OCI-LY7 (cell line): Measurements from ENCODE around the gene PTHLH.

Source experiments
- CTCF ChIP-seq: fragments of 200-600 bp; sonication (generic); conservative IDR thresholded peaks from 2 replicates; pipeline ENCODE4 v1.5.1; 2014; ENCODE audit warnings: mild to moderate bottlenecking, antibody characterized with exemption, low read length, moderate library complexity, mixed read lengths
- EZH2phosphoT487 ChIP-seq: fragments of 200-600 bp; sonication (generic); IDR thresholded peaks from 2 replicates; pipeline ENCODE4 v1.6.1; 2018; ENCODE audit warnings: low read depth, borderline replicate concordance, mild to moderate bottlenecking, mixed run types, antibody characterized with exemption, low read length, moderate library complexity, mixed read lengths

GRCh38 chr12:27964123-27964522 lies 8.4 kb downstream of the PTHLH start:
- no peak for TF ChIP-seq CTCF
- TF ChIP-seq EZH2phosphoT487: no peak
